ENCODE data around the gene GRAMD1B.

Gene GRAMD1B

GRCh38 chr11:123429913-123430720 lies at the start of gene GRAMD1B:
Gene GRAMD1B (plus strand): TSS chr11:123430269. CDS start chr11:123430793, 524 bp downstream.
- no peak for DNase-seq

GRCh38 chr11:123381149-123381548 lies 48.9 kb upstream of the GRAMD1B start:
- no peak for DNase-seq

- DNase-seq: no peak
Observed at GRCh38 chr11:123381817-123382554, 48.1 kb upstream of the GRAMD1B start.

DNA sequence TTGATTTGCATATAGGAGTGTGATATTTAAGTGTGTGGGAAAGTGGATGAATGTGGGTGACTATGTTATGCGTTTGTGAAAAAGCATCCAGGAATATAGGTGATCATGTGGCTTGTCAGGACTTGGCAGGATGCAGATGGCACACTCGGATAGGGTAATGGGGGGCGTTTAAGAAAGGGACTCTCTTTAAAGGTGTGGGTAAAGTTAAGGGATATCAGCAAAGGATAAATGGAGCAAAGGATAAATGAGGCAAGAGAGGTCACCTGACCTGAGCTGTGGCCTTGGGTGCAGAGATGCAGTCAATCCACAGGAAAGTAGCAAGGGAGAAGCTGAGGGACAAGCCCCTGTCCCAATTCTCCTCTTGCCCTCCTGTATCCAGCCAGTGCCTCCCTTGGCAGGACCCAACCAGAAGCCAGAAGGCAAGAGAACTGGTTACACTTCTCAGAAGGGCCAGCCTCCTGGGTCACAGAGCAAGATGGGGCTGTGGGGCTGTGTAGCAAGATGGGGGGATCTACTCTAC lies 47.5 kb upstream of the GRAMD1B start:
- no peak for DNase-seq

GRCh38 chr11:123384116-123384515 lies 46.0 kb upstream of the GRAMD1B start:
- no peak for DNase-seq

DNA sequence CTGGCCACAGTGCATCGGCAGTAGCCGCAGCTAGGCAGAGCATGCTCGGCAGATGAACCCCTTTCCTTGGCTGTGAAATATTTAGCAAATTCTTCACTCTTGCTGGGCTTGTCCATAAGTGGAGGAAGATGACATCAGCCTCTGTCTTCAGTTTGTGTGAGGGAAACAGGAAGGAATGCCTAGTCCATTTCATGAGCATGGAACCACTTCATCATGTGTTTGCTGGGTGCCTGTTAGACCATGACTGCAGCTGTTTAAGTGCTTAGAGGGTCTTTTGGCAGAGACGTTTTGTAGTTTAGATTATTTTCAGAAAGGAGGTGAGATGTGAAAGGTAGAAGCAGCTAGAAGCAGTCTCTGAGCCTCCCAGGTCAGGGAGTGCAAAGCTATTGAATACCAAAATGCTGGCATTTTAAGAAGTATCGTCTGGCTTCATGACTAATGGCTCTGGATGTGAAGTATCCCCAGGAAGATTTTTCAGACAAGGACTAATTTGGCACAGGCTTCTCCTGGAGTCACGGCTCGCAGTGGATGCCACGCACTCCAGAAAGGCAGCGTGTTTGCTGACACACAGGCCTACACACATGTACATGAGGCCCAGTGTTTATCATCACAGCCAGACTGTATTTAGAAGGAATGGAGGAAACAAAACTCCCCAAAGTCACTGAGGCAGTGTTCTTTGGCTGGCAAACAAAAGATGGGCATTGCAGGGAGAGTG lies 43.1 kb upstream of the GRAMD1B start:
- no peak for DNase-seq

DNA sequence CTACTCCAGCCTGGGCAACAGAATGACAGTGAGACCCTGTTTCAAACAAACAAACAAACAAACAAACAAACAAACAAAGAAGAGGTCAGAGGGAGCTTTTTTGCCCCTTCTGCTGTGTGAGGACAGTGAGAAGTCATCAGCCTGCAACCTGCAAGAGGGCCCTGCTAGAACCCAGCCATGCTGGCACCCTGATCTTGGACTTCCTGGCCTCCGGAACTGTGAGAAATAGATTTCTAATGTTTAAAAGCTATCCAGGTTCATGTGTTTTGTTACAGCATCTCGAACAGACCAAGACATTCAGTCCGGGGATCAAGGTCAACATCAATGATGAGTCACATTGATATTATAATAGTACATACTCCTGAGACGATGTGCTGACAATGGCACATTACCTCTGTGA lies 41.4 kb upstream of the GRAMD1B start:
- DNase-seq: no peak

- no peak for DNase-seq
Observed at GRCh38 chr11:123390146-123390545, 39.9 kb upstream of the GRAMD1B start.

- no peak for DNase-seq
Observed at GRCh38 chr11:123391646-123392348, 38.3 kb upstream of the GRAMD1B start.

- DNase-seq: no peak
Observed at GRCh38 chr11:123392431-123392830, 37.6 kb upstream of the GRAMD1B start.

DNA sequence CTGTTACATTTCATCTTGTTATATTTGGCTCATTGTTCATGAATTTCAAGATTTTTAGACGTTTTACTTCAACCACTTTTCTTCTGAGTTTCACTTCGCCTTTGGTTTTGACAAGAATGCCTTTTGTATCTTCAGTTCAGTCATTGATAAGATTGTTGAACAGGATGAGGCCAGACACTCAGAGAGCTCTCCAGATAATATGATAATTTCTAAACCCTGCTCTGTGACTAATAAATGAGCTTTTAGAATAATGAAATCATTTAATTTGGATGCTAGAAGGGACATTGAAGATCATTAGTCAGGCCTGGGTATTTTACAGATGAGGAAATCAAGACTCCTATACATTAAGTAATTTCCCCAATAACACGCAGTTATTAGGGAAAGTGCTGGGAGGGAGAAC lies 37.2 kb upstream of the GRAMD1B start:
- no peak for DNase-seq

DNA sequence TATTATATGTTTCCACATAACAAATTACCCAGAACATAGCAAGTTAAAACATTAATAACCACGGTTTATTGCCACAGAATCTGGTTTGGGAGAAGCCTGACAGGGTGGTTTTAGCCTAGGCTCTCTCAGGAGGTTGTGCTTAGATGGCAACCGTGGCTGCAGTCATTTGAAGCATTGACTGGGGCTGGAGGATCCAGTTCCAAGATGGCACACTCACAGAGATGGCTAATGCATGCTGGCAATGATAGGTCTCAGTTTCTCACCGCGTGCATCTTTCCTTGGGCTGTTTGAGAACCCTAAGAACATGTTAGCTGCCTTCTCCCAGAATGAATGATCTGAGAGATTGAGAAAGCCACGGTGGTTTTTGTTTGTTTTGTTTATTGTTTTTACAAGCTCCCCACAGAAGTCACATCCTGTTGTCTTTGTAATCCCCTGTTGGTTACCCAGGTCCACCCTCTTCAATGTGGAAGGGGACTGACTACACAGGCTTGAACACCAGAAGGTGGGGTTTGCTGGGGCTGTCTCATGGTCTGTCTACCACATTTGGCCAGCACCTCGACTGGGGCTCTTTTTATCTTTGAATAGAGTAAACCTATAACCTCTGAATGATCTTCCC lies 36.6 kb upstream of the GRAMD1B start:
- no peak for DNase-seq

- DNase-seq: no peak
Observed at GRCh38 chr11:123404676-123405075, 25.4 kb upstream of the GRAMD1B start.

- no peak for DNase-seq
Observed at GRCh38 chr11:123405123-123405592, 24.9 kb upstream of the GRAMD1B start.

DNA sequence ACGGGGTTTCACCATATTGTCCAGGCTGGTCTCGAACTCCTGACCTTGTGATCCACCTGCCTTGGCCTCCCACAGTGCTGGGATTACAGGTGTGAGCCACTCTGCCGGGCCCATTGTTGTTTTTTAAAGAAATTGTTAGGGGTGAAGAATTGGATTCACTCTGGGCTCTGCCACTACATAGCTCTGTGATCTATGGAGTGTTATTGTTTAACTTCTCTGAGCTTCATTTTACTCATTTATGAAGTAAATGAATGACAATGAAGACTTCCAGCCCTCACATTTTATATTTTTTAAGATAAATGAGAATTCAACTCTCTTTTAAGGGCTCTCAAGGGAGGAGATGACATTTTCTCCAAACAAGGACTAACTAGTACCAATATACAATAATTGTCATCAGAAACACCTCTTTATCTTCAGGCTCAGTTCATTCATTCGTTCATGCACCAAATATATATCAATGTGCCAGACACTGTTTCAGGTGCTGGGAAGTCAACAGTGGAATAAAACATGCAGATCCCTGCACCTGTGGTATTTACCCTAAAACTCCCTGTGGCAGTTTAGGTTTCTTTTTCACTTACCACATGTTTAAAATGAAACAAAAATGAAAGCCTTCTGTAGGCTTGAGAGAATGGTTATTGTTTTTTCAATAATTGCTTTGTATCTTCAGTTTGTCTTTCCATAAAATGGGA lies 23.5 kb upstream of the GRAMD1B start:
- no peak for DNase-seq

GRCh38 chr11:123407130-123407995 lies 22.7 kb upstream of the GRAMD1B start:
- DNase-seq: no peak

GRCh38 chr11:123407996-123408597 lies 22.0 kb upstream of the GRAMD1B start:
- DNase-seq: no peak

GRCh38 chr11:123408619-123409455 lies 21.2 kb upstream of the GRAMD1B start:
- no peak for DNase-seq

Data from SHP77 treated with DMSO at 0.1 percent for 48 hours (cell line).